ENCODE results near the gene ADD2.

Gene ADD2

DNA sequence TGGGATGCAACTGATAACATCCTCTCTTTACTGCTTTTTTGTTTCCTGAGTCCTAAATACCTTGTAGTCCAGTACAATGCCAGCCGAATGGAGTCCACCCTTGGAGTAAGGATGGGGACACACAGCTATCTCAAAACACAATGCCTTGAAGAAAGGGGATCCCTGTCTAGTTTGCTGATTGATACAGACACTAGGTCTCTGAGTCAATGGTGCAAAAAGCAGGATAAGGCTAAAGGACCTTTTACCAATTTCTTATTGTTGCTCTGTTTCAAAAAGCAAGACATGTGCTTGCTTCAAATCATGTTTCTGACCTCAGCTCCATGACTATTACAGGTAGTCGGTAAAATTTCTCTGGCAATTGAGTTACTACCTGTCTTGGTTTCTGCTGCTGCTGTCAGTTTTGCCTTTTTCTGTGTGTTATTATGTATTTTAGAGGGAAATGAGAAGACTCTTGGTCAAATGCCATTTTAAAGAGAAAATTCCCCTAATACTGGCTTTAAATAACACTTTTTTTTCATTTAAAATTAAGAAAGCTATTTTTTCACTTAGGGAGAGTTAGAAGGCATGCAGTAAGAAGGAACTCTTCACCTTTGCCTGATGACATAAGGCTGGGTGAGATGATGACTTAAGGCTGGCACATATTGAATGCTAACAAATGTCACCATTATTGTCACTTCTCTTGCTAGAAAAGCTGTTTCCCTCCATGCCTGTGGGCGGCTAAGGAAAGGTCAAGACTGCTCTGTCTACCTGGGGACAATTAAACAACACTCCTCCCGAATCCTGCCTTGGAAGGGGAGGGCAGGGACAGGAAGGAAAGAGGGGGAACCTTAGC is 27.4 kb upstream of the ADD2 start:
- H3K4me3 Mint-ChIP-seq = peak overlapping the region in 1 of 2 donors; percentile 10
- DNase-seq (peak; percentile 19), ATAC-seq (replicated peaks) (peak; percentile 83 to 88)
- peaks cover 54% of the 10 kb centered on the region in 2 donors for H3K27me3 Mint-ChIP-seq
- peaks cover 7 to 12% of the 10 kb centered on the region in 2 donors for H3K36me3 Mint-ChIP-seq
- peak overlapping the region; percentile 11 for H3K27ac Mint-ChIP-seq
- peaks cover 16 to 40% of the 10 kb centered on the region in 2 donors for H3K4me1 Mint-ChIP-seq
- H3K9me3 Mint-ChIP-seq = peaks cover 12 to 17% of the 10 kb centered on the region in 2 donors

DNA sequence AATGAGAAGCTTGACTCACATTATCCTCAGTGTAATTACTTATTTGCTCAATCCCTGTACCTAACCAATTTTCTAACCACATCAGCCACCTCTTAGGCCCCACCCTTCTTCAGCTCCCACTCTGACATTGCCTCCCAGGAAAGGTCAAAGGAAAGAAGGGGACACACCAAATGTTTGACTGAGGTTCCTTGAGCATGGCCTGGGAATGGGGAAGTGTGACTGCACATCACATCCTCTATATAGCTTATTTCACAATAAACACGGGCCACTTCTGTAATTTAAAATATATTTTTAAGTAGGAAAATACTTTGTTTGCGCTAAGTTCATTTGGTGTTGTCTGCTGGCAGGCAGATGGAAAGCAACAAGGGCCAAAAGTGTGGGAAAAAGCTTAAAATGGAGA is 25.4 kb upstream of the ADD2 start:
- peaks cover 4 to 5% of the 10 kb centered on the region in 2 donors for H3K36me3 Mint-ChIP-seq
- H3K4me3 Mint-ChIP-seq = no peak overlapping the region
- peaks cover 53 to 55% of the 10 kb centered on the region in 2 donors for H3K27me3 Mint-ChIP-seq
- no peak overlapping the region for H3K27ac Mint-ChIP-seq
- peaks cover 20 to 50% of the 10 kb centered on the region in 2 donors for H3K4me1 Mint-ChIP-seq
- ATAC-seq (replicated peaks) (no peak), DNase-seq (no peak)
- H3K9me3 Mint-ChIP-seq = peaks cover 5 to 9% of the 10 kb centered on the region in 2 donors

DNA sequence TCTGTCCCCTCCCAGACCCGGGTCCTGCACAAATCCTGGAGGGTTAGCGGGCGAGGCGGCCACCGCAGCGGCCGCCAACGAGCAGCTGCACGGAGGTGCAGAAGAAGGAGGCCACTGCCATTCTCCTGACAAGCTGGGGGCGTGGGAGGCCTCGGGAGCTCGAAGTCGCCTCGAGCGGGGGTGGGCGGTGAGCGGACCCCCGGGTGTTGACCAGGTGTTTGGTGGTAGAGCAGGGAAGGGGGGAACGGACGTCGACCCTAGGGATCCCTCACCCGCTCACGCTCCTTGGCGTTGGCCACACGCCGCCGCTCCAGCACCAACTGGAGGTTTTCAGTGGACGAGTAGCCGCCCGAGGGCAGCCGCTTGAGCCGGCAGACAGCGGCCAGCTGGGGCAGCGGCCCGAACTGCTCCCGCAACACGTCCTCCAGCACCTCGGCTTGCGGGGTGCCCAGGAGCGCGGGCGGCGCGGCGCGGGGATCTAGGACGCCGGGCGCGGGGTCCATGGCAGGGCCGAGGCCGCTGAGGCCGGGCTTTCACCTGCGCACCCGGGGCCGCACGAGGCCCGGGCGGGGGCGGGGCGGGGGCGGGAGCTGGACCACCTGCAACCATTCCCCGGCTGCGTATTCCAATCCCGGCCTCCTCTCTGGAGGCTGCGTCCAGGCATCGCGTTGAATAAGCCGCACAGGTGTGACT is 22.3 kb upstream of the ADD2 start, which contains the start of gene FIGLA:
FIGLA (minus strand) TSS at position 508 of the 693 bp plus-strand sequence; CDS start at position 503, 5 bp downstream.
- peak within 1 kb of the TSS; percentile 77 for H3K4me3 Mint-ChIP-seq
- H3K27me3 Mint-ChIP-seq = peaks cover 55 to 72% of the 10 kb centered on the region in 2 donors
- DNase-seq (no peak), ATAC-seq (replicated peaks) (peak in 1 of 2 donors; percentile 24)
- H3K9me3 Mint-ChIP-seq = peaks cover 0 to 2% of the 10 kb centered on the region in 2 donors
- peaks cover 14 to 31% of the 10 kb centered on the region in 2 donors for H3K4me1 Mint-ChIP-seq
- no peaks in the 10 kb centered on the region for H3K36me3 Mint-ChIP-seq
- peak within 1 kb of the TSS; percentile 82 for H3K27ac Mint-ChIP-seq

DNA sequence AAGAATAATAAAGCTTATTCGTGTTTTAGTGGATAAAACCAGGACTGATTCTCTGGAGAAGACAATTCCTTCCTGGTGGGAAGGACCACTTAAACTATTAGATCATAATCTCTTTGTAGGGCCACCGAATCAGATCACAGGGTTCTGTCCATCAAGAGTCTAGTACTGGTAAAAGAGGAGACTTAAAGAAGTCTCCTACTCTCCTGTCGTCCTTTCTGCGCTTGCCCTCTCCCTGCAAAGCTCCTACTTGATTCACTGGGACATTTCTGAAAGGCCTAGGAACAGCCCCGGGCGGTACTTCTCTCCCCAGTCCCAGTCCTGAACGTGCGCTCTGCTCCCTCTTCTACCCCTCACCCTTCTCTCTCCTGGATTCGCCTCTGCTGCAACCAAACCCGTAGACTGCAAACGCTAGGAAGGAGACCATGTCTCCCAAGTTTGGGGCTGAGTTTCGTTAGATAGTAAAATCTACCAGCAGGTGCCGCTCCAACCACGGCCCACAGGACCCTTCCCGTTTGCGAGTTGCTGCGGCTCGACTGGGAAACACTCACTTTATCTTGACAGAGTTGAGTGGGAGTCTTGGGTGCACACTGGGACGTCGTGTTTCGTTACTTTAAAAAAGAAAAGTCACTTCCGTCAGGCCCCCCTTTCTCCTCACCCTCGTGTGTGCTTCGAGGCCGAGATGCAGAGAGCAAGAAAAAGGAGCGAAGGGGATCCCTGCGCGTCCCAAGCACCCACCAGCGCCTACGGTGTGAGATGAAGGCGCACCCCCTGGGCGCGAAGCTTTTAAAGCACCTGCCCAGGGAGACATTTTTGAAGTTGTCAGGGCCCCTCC is 21.5 kb upstream of the ADD2 start:
- Mint-ChIP-seq H3K4me3 (peak overlapping the region; percentile 77), H3K4me1 (peaks cover 11 to 27% of the 10 kb centered on the region in 2 donors), H3K27me3 (peaks cover 52 to 69% of the 10 kb centered on the region in 2 donors), H3K36me3 (no peaks in the 10 kb centered on the region), H3K27ac (peak overlapping the region; percentile 82), H3K9me3 (no peaks in the 10 kb centered on the region)
- ATAC-seq (replicated peaks) (peak; percentile 77 to 85), DNase-seq (peak; percentile 60)

DNA sequence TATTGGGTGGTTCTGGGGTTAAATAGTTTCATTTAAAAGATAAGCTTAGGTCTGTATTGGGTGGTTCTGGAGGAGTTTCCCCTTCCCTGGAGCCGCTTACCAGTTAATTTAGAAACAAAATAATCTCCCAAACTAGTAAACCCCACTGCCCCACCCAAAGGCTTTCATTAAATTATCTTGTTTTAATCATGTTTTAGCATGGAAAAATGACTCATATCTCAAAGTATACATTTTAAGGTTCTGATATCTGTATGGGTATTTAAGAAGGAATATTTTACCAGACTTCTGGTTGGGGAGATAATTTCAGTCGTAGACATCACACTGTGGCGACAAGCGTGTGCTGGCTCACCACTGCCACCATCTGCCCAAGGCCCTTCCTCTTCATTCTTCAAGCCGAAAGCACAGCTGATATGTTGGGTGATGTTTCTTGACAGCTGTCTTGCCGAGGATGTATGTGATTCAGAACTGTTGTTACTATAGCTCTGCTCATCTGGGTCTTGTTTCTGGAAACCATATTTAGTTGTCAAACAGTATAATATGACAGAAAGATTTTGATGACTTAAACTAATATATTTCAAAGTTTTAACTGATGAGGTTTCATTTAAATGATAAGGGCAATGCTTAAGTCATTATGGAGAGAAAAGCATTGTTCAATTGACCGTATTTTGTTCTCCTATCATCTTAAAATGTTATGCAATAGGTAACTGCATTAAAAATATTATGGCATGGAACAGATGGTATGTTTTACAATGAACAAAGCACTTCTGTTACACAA is 17.3 kb upstream of the ADD2 start:
- Mint-ChIP-seq H3K27me3 (peaks cover 34 to 51% of the 10 kb centered on the region in 2 donors), H3K4me1 (peaks cover 6 to 15% of the 10 kb centered on the region in 2 donors), H3K9me3 (no peaks in the 10 kb centered on the region), H3K36me3 (no peaks in the 10 kb centered on the region), H3K4me3 (no peak overlapping the region), H3K27ac (no peak overlapping the region)
- ATAC-seq (replicated peaks) (peak; percentile 74 to 77), DNase-seq (no peak)

DNA sequence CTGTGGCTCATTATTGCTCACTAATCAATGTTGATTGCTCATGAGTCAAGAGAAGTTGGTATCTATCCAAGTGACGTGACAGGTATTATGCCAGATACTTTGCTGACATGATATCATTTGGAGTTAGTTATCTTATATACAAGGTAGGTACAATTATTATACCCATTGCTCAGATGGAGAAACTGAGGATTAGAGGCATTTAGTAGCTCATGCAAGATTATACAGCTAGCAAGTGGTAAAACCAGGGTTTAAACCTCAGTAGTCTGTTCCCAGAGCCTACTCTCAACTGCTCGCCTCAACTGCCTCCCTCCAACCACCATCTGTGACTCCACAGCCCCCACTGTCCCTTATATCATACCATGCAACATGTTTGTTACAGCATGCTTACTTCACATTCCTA is 16.3 kb upstream of the ADD2 start:
- ATAC-seq (replicated peaks) = no peak
- no peaks in the 10 kb centered on the region for H3K9me3 Mint-ChIP-seq
- peaks cover 1 to 7% of the 10 kb centered on the region in 2 donors for H3K4me1 Mint-ChIP-seq
- no peaks in the 10 kb centered on the region for H3K36me3 Mint-ChIP-seq
- H3K27me3 Mint-ChIP-seq = peaks cover 35 to 52% of the 10 kb centered on the region in 2 donors
- DNase-seq = no peak
- no peak overlapping the region for H3K4me3 Mint-ChIP-seq
- H3K27ac Mint-ChIP-seq = no peak overlapping the region

DNA sequence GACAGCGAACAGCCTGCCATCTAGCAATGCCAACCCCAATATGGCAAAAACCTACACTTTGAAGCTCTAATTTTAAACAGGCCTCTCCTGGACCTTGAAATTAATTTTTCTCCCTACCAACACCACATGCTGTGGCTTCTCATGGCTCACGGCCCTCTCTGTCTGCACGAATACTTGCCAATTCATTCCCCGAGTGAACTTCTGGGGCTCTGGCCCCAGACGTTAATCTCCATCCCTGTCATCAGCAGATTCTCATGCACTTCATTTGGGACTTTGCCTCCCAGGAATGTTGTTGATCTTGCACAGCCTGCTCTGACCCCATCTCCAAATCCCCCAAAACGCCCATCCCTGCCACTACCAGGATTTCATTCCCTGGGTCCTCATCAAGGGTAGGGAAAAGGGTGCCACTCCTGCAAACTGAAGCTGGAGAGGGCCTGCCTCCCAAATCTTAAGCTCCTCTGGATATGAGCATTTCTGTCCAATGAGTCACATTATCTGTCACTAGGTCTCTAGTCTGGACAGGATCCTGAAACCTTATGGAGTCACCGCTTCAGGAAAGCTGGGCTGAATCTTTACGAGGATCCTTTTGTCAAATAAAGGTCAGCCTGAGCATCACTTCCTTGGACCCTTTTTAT is 12.0 kb upstream of the ADD2 start:
- Mint-ChIP-seq H3K9me3 (no peaks in the 10 kb centered on the region), H3K27me3 (peaks cover 36 to 40% of the 10 kb centered on the region in 2 donors), H3K4me3 (no peak overlapping the region), H3K27ac (no peak overlapping the region), H3K4me1 (no peaks in the 10 kb centered on the region), H3K36me3 (no peaks in the 10 kb centered on the region)
- DNase-seq = no peak
- no peak for ATAC-seq (replicated peaks)

DNA sequence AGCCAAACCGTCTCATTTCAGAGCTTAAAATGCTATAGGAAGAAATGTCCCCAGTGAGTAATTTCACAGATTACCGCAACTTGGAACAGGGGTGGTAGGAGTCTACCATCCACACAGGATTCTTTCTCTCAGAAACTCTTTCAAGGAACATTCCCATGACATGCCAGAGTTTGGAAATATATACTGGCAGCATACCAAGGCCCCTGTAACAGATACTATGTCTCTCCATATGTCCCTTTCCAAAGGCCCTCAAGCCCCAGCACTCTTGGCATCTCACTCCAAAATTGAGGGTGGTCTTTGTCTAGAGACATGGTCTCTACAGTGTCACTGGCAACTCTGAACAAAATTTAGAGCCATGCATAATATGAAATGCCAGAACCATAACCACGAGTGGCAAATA is 11.5 kb upstream of the ADD2 start:
- H3K27ac Mint-ChIP-seq = no peak overlapping the region
- H3K9me3 Mint-ChIP-seq = no peaks in the 10 kb centered on the region
- DNase-seq (no peak), ATAC-seq (replicated peaks) (no peak)
- H3K4me1 Mint-ChIP-seq = no peaks in the 10 kb centered on the region
- no peak overlapping the region for H3K4me3 Mint-ChIP-seq
- no peaks in the 10 kb centered on the region for H3K36me3 Mint-ChIP-seq
- peaks cover 39 to 45% of the 10 kb centered on the region in 2 donors for H3K27me3 Mint-ChIP-seq

DNA sequence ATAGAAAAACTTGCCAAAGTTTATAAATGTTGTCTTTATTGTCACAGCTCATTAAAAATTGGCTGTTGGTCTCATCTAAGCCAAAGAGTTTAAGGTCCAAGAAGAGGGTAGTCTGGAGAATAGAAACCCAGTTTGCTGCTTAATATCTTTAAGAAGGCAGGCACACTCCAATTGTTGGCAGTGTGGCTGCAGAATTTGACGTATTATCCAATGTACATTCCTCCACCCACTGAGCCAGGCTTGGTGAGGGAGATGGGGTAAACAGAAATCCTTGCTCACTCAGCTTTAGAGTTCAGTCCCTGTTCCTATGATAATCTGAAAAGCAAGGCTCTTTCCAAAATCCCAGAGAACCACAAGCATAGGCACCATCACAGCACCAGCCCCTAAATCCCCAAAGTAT is 10.7 kb upstream of the ADD2 start:
- DNase-seq = no peak
- ATAC-seq (replicated peaks) = no peak
- peaks cover 46 to 53% of the 10 kb centered on the region in 2 donors for H3K27me3 Mint-ChIP-seq
- H3K4me3 Mint-ChIP-seq = no peak overlapping the region
- no peak overlapping the region for H3K27ac Mint-ChIP-seq
- peaks cover under 1 to 3% of the 10 kb centered on the region in 2 donors for H3K4me1 Mint-ChIP-seq
- peaks cover 2 to 5% of the 10 kb centered on the region in 2 donors for H3K9me3 Mint-ChIP-seq
- H3K36me3 Mint-ChIP-seq = peaks cover 2% of the 10 kb centered on the region in 2 donors

DNA sequence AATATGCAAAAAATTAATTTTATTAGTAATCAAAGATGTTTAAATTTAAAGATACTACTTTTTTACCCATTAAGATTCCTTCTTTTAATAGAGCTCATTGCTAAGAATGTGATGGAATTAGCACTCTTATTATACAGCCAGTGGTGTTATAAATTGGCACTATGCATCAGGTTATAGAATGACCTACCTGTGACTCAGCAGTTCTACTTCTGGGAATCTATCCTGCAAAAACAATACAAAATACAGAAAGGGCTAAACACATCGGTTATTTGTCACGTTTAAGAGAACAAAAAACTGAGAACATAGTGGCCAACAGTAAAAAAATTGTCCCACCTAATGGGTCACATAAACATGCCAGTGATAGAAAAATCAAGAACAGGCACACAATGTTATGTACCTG is 9.4 kb upstream of the ADD2 start:
- peaks cover 53 to 66% of the 10 kb centered on the region in 2 donors for H3K27me3 Mint-ChIP-seq
- DNase-seq = no peak

DNA sequence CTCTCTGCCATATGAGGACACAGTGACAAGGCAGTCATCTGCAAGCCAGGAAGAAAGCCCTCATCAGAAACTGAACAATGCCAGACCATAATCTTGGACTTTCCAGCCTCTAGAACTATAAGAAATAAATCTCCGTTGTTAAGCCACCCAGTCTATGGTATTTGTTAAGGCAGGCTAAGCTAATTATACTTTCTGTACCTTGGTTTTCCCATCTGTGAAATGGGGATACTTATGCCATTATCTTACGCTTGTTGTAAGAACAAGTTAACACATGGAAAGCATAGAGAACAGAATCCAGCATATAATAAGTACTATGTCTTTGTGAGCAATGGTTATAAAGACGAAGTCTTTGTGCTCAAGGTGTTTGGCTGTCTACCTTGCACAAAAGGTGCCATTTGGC is 8.3 kb upstream of the ADD2 start:
- H3K9me3 Mint-ChIP-seq = peaks cover 5 to 9% of the 10 kb centered on the region in 2 donors
- ATAC-seq (replicated peaks) (no peak), DNase-seq (no peak)
- H3K4me1 Mint-ChIP-seq = peaks cover 2 to 6% of the 10 kb centered on the region in 2 donors
- H3K27ac Mint-ChIP-seq = no peak overlapping the region
- H3K36me3 Mint-ChIP-seq = peaks cover 3 to 6% of the 10 kb centered on the region in 2 donors
- H3K27me3 Mint-ChIP-seq = peaks cover 56 to 62% of the 10 kb centered on the region in 2 donors
- H3K4me3 Mint-ChIP-seq = no peak overlapping the region

More for the DNA sequence above, 9.4 kb upstream of the ADD2 start:
- Mint-ChIP-seq H3K4me1 (peaks cover 2 to 6% of the 10 kb centered on the region in 2 donors), H3K27ac (no peak overlapping the region), H3K9me3 (peaks cover 5 to 9% of the 10 kb centered on the region in 2 donors), H3K4me3 (no peak overlapping the region), H3K36me3 (peaks cover 3 to 6% of the 10 kb centered on the region in 2 donors)
- no peak for ATAC-seq (replicated peaks)

DNA sequence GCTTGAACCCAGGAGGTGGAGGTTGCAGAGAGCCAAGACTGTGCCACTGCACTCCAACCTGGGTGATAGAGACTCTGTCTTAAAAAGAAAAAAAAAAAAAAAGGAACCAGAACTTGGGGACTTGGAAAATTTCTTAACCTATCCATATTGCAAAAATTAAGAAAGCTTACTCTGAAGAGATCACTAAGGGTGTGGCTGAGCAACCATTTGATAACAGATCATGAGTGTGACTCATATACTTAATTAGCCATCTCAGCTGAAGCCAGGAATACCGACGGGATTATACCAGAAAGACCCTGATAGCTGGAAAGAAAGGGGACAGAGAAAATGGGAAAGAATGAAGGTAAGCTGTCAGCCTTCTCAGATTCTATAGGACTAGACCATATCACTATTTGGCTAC is 7.1 kb upstream of the ADD2 start:
- Mint-ChIP-seq H3K27me3 (peaks cover 48 to 59% of the 10 kb centered on the region in 2 donors), H3K27ac (no peak overlapping the region), H3K4me3 (no peak overlapping the region), H3K4me1 (peaks cover 2 to 6% of the 10 kb centered on the region in 2 donors), H3K36me3 (peaks cover 3 to 6% of the 10 kb centered on the region in 2 donors), H3K9me3 (peaks cover 5 to 9% of the 10 kb centered on the region in 2 donors)
- no peak for DNase-seq
- no peak for ATAC-seq (replicated peaks)
